ENCODE data around the gene CPB2.

GRCh38 chr13:46122304-46122703 is 17.5 kb upstream of the CPB2 start:
- TF ChIP-seq CTCF (IDR thresholded peaks at IDR 0.05) (no peak), ZFX (IDR thresholded peaks at IDR 0.05; ENCODE audit: borderline replicate concordance) (no peak)

Measured in 22Rv1 (cell line).